OCI-M2 (cell line): ENCODE measurements around the gene CAPN10.
"Not testable (repeated sequence)": the region's sequence is repeated elsewhere in the genome, so short reads cannot be mapped to it uniquely, and the experiment has no call there.

Experiments
- DNase-seq: peaks from one replicate; lab custom pipeline; 2025; ENCODE audit not compliant: unreplicated experiment; lab: John Stamatoyannopoulos, UW

CAPN10 gene

GRCh38 chr2:240601061-240601830 is 14.7 kb downstream of the CAPN10 start:
- no peak for DNase-seq

DNA sequence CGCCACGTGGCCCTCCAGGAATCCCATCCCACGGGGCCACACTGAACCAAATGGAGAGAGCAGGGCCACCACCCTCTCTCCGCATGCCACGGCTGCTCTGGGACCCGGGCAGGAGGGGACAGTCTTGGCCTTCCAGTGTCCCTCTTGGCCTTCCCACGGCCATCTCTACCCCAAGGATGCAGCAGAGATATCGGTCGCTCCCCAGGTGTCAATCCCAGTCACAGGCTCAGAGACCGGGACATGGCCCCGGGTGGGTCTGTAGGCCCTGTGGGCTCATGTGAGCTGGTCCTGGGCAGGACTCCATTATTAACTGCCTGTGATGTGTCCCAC is 15.3 kb downstream of the CAPN10 start:
- no peak for DNase-seq

- no peak for DNase-seq
Observed at GRCh38 chr2:240602266-240603050, 15.9 kb downstream of the CAPN10 start.

- DNase-seq = no peak
Observed at GRCh38 chr2:240603081-240603835, 16.7 kb downstream of the CAPN10 start.

DNA sequence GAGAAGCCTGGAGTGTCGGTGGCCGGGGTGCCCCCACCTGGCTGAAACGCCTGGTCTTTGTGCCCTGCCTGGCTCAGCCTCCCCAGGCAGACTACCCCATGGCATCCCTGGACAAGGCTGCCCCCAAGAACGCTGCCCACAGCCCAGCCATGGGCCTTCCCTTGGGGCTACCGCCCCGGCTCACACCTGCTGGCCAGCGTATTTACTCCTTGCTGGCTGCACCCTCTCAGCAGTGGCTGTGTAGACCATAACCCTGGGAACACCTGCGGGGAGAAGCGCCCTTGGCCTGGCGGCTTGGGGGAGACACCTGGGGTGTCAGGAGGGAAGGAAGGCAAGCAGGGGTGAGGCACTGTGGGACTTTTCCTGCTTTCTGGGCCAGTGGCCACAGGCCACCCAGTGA is 17.3 kb downstream of the CAPN10 start:
- DNase-seq = no peak

DNA sequence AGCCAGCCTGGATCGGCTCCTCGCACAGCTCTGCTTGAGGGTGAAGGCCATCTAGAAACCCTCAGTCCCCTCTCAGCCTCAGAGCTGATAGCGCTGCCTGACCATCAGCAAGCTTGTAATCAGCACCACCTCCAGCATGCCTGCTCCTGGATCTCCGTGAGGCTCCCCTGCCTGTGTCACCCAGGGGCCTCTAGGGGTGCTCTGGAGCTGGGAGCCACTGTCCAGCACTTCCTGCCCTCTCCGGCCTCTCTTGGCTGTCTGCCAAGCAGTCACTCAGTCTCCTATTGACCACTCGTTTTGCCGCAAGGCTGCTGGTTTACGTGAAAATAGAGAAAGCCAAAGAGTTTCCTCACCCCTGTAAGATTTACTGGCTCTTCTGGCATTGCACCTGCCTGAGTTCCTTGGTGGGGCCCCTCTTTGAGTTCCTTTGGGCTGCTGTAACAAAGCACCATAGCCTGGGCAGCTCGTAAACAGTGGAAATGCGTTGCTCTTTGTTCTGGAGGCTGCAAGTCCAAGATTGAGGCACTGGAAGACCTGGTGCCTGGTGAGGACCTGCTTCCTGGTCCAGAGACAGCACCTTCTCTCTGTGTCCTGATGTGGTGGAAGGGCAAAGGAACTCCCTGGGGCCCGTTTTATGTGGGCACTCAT is 17.9 kb downstream of the CAPN10 start:
- DNase-seq = no peak

DNA sequence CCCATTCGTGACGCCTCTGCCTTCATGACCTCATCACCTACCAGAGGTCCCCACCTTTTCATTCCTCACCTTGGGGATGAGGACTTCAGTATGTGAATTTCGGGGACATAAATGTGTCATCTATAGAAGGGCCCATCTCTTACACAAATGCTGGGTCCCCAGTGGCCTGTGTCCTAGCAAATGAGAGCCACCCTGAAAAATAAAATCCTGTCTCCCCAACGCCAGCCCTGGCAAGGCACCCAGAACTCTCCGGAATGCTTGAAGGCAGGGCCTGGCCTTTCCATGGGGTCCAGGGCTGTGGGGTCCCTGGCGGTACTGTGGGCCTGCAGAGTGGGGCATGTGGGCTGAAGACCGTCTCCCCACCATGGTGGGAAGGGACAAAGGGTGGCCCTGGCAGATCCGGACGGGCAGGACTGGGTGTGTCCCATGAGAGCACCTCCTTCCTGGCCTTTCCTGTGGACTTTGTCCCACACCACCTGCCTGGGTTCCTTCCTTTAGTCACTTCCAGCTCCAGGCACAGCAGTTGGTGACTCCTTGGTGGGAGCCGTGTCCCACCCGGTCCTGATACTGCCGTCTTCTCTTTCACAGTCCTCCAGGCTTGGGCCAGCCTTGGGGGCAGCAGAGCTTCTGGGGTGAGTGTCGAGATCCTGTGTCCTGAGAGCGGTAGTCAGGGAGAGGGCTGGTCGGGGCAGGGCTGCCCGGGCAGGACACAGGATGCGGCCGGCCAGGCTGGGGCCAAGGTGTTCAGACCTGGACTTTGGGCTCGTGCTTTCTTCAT is 18.6 kb downstream of the CAPN10 start:
- no peak for DNase-seq

DNA sequence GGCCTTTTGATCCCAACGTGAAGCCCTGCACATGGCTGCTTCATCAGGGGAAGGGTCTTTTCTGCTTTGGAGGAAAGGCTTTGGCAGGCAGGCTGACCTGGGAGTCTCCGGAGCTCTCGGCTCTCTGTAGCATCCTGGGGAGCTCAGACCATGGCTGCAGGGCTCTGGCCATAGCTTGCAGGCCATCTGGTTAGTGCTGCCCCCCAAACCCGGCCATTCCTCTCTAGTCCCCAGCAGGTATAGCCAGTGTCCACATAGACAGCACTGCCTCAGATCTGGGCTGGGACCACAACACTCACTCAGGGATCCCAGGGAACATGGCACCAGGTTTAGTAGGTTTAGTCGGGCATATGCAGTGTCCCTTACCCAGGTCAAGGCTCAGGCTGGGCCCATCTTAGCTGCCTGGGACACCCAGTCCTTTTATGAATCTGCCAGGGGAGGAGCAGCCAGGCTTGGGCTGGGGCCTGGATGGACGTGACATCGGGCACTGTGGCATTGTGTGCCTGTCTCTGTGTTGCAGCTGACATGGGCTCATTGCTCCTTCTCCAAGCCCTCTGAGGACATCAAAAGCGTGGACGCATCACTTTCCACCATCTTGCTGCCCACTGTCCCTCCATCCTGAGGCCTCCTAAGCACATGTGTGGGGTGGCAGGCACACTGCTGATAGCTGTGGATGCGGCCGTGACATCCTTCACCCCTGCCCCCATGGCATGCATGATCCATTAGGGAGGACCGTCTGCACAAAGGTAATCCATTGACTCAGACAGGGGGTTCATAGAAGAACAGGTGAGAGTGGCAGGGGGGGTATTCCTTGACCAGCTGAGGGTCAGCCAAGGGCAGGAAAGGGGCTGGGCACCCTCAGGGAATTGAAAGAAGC is 19.6 kb downstream of the CAPN10 start:
- no peak for DNase-seq

DNA sequence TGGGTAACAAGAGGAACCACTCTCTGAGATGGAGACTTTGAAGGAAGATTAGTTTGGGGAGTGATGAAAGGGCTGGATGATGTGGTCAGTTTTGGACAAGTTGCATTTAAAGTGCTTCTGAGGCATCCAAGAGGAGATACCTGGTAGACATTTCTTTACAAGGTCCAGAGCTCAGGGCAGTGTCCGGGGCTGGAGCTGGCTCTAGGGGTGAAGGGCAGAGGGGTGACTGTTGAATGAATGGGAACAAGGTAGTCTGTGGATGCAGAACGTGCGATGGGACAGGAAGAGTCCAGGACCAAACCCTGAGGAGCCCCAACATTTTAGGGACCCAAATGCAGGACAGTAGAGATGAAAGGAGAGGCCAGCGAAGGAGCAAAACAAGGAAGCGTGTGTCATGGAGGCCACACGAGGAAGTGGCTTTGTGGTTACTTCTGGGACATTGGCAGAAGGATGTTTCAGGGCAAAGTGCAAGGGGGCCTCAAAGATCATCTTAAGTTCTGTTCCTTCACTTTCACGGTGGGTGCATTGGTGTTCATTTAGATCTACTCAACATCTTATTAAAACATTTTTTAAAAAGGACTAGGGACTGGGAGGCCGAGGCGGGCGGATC is 25.2 kb downstream of the CAPN10 start:
- DNase-seq = no peak

DNA sequence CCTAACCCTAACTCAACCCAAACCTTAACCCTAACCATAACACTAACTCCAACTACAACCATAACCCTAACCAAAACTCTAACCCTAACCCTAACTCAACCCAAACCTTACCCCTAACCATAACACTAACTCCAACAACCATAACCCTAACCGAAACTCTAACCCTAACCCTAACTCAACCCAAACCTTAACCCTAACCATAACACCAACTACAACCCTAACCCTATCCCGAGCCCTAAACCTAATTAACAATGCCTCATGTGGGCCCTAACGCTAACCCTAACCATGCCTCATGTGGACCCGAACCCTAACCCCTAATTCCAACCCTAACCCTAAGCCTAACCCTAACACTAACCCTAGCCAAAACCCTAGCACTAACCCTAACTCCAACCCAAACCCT is 27.2 kb downstream of the CAPN10 start:
- no peak for DNase-seq

GRCh38 chr2:240614391-240614790 is 27.9 kb downstream of the CAPN10 start:
- DNase-seq = no peak

GRCh38 chr2:240615396-240615795 is 28.9 kb downstream of the CAPN10 start:
- DNase-seq = no peak

GRCh38 chr2:240615820-240616547 is 29.4 kb downstream of the CAPN10 start:
- DNase-seq = no peak

GRCh38 chr2:240616860-240617666 is 30.5 kb downstream of the CAPN10 start:
- DNase-seq = not testable (repeated sequence)

- no peak for DNase-seq
Observed at GRCh38 chr2:240618776-240619175, 32.2 kb downstream of the CAPN10 start.

GRCh38 chr2:240619506-240620148 is 33.1 kb downstream of the CAPN10 start:
- no peak for DNase-seq

DNA sequence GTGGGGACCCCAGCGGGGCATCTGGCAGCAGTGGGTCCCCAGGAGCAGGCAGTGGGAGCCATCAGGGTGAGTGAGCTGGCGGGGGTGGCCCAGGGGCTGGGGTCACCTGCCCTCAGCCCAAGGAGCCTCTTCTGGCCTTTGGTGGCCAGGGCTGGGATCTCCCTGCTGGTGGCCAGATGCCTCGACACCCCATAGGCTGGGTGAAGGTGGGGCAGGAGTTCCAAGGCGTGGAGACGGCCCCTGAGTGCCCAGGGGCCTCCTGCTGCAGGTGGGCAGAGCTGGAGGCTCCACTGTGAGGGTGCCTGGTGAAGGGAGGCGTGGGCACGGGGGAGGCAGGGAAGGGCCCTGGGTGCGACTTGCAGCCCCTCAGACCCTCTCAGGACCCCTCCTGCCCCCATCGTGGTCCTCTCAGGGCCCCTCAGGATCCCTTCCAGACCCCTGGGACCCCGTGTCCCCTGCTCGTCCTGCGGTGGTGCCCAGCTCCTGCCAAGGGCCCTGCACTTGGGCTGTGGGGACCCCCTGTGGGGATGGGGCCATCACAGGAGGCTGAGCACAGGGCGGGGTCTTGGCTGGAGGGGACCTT is 33.7 kb downstream of the CAPN10 start:
- no peak for DNase-seq
